GM21360 (cell line): Measurements from ENCODE around the gene DNAJC7.
A peak's percentile ranks its signal among the peaks of the same experiment; 100 is the strongest.
"Not testable (repeated sequence)": the region's sequence is repeated elsewhere in the genome, so short reads cannot be mapped to it uniquely, and the experiment has no call there.

Experiments
- ATAC-seq: cut with Tn5 transposase; IDR thresholded peaks from one replicate; pipeline ENCODE4 v1.9.1; 2021; ENCODE audit warnings: mild to moderate bottlenecking, moderate library complexity; ENCODE audit not compliant: unreplicated experiment

The DNAJC7 gene

GRCh38 chr17:42042598-42043319 lies 25.5 kb upstream of the DNAJC7 start:
- ATAC-seq: no peak

GRCh38 chr17:42041619-42042018 lies 24.4 kb upstream of the DNAJC7 start:
- ATAC-seq: no peak

- ATAC-seq: no peak
These were observed 23.6 kb upstream of the DNAJC7 start for GRCh38 chr17:42040818-42041217.

DNA sequence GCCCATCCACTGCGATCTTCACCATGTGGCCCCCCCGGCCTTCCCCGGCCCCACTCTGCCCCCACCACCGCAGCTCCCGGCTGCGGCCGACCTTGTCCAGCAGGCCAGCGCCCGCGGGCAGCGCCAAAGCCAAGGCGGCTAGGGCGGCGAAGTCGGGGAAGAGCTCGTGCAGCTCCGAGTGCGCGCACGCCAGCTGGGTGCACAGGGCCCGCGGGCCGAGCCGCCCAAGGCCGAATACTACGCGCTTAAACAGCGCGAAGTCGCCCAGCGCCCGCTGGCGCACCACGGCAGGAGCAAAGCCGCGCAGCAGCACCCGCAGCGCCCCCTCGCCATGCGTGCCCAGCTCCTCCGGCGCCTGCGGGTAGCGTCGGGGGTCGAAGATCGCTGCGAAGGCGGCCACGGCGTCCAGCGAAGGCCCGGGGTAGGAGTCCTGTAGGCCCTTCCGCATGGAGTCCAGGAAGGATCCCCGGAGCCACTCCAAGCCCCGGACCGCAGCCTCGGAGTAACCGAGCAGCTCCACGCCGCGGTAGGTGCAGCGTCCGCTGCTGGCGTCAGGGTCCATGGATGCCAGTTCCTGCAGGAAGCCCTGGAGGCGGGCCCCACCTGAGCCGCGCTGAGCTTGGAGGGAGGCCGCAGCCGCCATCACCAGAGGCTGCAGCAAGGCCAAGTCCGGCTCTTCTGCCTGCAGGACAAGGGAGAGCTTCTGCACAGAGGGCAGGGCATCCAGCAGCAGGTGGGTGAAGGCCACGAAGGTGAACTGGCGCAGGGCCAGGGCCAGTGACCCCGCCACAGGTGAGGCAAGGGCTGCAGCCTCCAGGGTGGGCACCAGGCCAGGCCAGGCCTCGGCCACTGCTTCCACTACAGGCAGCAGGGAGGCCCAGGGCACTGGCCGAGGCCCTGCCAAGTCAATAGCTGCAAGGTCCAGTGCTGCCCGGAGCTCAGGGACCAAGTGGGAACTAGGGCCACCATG lies 22.8 kb upstream of the DNAJC7 start:
- no peak for ATAC-seq

- no peak for ATAC-seq
These were observed 21.2 kb upstream of the DNAJC7 start for GRCh38 chr17:42038221-42038973.

- no peak for ATAC-seq
These were observed 16.8 kb upstream of the DNAJC7 start for GRCh38 chr17:42034059-42034458.

- ATAC-seq: no peak
These were observed 14.3 kb upstream of the DNAJC7 start for GRCh38 chr17:42031584-42031983.

DNA sequence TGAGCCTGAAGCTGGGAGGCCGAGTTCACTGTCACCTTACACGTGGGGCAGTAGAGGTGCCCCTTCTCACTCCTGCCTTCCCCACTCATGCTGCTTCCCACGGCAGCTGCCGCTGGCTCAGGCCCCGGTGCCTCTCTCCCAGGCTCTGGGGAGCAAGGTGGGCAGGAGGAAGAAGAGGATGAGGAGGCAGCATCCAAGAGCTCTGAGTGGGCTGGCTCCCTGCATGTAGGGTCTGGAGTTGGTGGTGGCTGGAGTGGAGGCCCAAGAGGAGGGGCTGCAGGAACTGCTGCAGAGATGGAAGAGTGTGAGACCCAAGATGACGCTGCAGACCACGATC lies 11.5 kb upstream of the DNAJC7 start:
- no peak for ATAC-seq

DNA sequence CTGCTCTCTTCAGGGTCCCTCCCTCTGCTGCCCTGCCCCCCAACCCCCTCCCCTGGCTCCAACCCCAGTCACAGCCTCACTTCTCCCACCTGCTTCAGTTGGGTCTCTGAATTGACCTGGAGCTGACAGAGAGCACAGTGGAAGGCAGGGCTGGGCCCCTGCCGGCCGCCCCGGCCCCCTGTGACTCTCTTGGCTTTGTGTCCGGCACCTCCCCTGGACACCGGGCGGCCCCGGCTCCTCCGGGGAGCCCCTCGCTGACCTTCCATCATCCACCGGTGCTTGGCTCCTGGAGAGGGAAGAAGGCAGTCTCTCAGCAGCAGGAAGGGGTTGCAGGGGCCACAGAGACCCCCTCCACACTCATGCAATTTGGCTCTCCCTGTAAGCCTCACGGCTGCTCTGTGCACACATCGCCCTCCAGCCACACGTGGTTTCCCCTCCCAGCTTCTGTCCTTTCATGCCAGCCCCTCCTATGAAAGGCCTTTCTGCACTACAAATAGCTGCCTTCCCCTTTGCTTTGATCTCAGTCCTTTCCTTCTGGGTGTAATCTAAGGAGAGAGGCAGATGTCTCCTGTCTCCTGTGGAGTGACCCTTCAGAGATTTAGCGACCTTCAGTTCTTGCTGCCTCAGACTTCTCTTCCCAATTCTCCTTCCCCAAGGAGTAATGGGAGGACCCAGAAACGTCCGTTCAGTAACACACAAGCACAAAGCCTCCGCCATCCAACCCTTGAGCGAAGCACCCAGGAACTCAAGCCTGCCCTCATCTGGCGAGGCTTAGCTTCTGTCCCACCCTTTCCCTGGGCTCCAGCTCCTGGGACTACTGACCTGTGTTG lies 10.9 kb upstream of the DNAJC7 start:
- no peak for ATAC-seq

- ATAC-seq: no peak
These were observed 10.3 kb upstream of the DNAJC7 start for GRCh38 chr17:42027590-42027889.

- ATAC-seq: no peak
These were observed 9.8 kb upstream of the DNAJC7 start for GRCh38 chr17:42026857-42027589.

GRCh38 chr17:42025936-42026335 lies 8.7 kb upstream of the DNAJC7 start:
- ATAC-seq: no peak

- no peak for ATAC-seq
These were observed 7.9 kb upstream of the DNAJC7 start for GRCh38 chr17:42025191-42025579.

- no peak for ATAC-seq
These were observed 6.5 kb upstream of the DNAJC7 start for GRCh38 chr17:42023524-42024349.

GRCh38 chr17:42020845-42021244 lies 3.6 kb upstream of the DNAJC7 start:
- ATAC-seq: not testable (repeated sequence)

- peak; percentile 52 for ATAC-seq
These were observed 2.5 kb upstream of the DNAJC7 start, which contains the start of gene NKIRAS2 for GRCh38 chr17:42019509-42020404. Gene NKIRAS2, plus strand, starts transcription at chr17:42020090. Its CDS starts 1,488 bp downstream, at chr17:42021578.

GRCh38 chr17:42018988-42019387 lies 1.7 kb upstream of the DNAJC7 start:
- ATAC-seq: no peak

DNA sequence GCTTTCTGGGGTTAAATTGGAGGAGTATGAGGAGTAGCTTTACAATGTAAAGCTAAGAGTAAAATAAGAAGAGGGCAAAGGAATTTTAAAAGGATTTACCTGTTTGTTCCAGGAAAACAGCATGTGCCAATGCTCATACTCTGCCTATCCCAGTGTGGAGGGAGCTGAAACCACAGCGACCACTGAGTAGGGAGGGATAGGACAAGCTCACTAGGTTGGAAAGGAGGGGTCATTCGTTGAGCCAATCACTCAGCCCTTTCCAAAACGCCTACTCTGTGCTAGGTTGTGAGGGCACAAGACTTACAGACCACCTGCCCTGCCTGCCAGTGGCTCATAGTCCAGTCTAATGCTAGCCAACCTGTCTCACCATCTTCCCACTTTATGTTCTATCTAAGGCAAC lies 1.1 kb upstream of the DNAJC7 start:
- no peak for ATAC-seq
